Measurements from ENCODE around the gene BBS9. TPM values are rescaled to one million over a fixed set of nuclear protein-coding genes. Genes with fewer than 3 reads are reported as not detected.
"Not testable (repeated sequence)": the region's sequence is repeated elsewhere in the genome, so short reads cannot be mapped to it uniquely, and the experiment has no call there.

The BBS9 gene
- polyA plus RNA-seq, 1 donor: 16.3 TPM

- no peak for DNase-seq
These were observed 367.7 kb downstream of the BBS9 start for GRCh38 chr7:33497051-33497450.

GRCh38 chr7:33500703-33501701 is 371.6 kb downstream of the BBS9 start:
- no peak for DNase-seq

GRCh38 chr7:33503014-33503413 is 373.6 kb downstream of the BBS9 start:
- no peak for DNase-seq

- DNase-seq: no peak
These were observed 374.4 kb downstream of the BBS9 start for GRCh38 chr7:33503736-33504135.

- no peak for DNase-seq
These were observed 374.9 kb downstream of the BBS9 start for GRCh38 chr7:33504266-33504665.

GRCh38 chr7:33509206-33509605 is 379.8 kb downstream of the BBS9 start:
- DNase-seq: no peak

GRCh38 chr7:33511778-33512177 is 382.4 kb downstream of the BBS9 start:
- no peak for DNase-seq

GRCh38 chr7:33516568-33516967 is 387.2 kb downstream of the BBS9 start:
- no peak for DNase-seq

- DNase-seq: no peak
These were observed 387.8 kb downstream of the BBS9 start for GRCh38 chr7:33517191-33517590.

GRCh38 chr7:33527008-33527407 is 397.6 kb downstream of the BBS9 start:
- not testable (repeated sequence) for DNase-seq

- DNase-seq: not testable (repeated sequence)
These were observed 398.2 kb downstream of the BBS9 start for GRCh38 chr7:33527613-33528012.

GRCh38 chr7:33529070-33529469 is 399.7 kb downstream of the BBS9 start:
- no peak for DNase-seq

GRCh38 chr7:33530664-33531063 is 401.3 kb downstream of the BBS9 start:
- DNase-seq: no peak

- DNase-seq: no peak
These were observed 402.5 kb downstream of the BBS9 start for GRCh38 chr7:33531888-33532287.

GRCh38 chr7:33534833-33535232 is 405.5 kb downstream of the BBS9 start:
- DNase-seq: no peak

GRCh38 chr7:33535989-33536388 is 406.6 kb downstream of the BBS9 start:
- DNase-seq: no peak

GRCh38 chr7:33536398-33537103 is 407.2 kb downstream of the BBS9 start:
- DNase-seq: no peak

- DNase-seq: no peak
These were observed 407.7 kb downstream of the BBS9 start for GRCh38 chr7:33537104-33537477.

- DNase-seq: no peak
These were observed 409.8 kb downstream of the BBS9 start for GRCh38 chr7:33539198-33539597.

- DNase-seq: no peak
These were observed 410.5 kb downstream of the BBS9 start for GRCh38 chr7:33539659-33540400.

GRCh38 chr7:33547880-33548279 is 418.5 kb downstream of the BBS9 start:
- DNase-seq: no peak

GRCh38 chr7:33550363-33550762 is 421.0 kb downstream of the BBS9 start:
- DNase-seq: no peak

GRCh38 chr7:33550979-33551378 is 421.6 kb downstream of the BBS9 start:
- no peak for DNase-seq
